GM12874 (cell line): Measurements from ENCODE around the gene PTPRM.

ENCODE experiments used
- CTCF ChIP-seq: IDR thresholded peaks from 2 replicates; pipeline ENCODE4 v1.5.1; 2011; ENCODE audit warnings: low read depth, mild to moderate bottlenecking, control low read depth, low read length, moderate library complexity; ENCODE audit not compliant: insufficient read depth

The PTPRM gene

GRCh38 chr18:7641813-7642212 is 74.7 kb downstream of the PTPRM start:
- TF ChIP-seq CTCF, result no peak

GRCh38 chr18:7642331-7642890 is 75.3 kb downstream of the PTPRM start:
- TF ChIP-seq CTCF, result no peak

GRCh38 chr18:7645756-7646155 is 78.6 kb downstream of the PTPRM start:
- no peak for TF ChIP-seq CTCF

- no peak for TF ChIP-seq CTCF
Measured at GRCh38 chr18:7646174-7646886, 79.2 kb downstream of the PTPRM start.

GRCh38 chr18:7647500-7647899 is 80.4 kb downstream of the PTPRM start:
- no peak for TF ChIP-seq CTCF

GRCh38 chr18:7657050-7657449 is 89.9 kb downstream of the PTPRM start:
- no peak for TF ChIP-seq CTCF

- no peak for TF ChIP-seq CTCF
Measured at GRCh38 chr18:7657937-7658336, 90.8 kb downstream of the PTPRM start.
